Measurements from ENCODE around the gene KDF1. TPM values are rescaled to one million over a fixed set of nuclear protein-coding genes. Genes with fewer than 3 reads are reported as not detected.
A peak's percentile ranks its signal among the peaks of the same experiment; 100 is the strongest.
"Not testable (repeated sequence)": the region's sequence is repeated elsewhere in the genome, so short reads cannot be mapped to it uniquely, and the experiment has no call there.

The KDF1 gene
- total RNA-seq, 1 donor, result not detected

DNA sequence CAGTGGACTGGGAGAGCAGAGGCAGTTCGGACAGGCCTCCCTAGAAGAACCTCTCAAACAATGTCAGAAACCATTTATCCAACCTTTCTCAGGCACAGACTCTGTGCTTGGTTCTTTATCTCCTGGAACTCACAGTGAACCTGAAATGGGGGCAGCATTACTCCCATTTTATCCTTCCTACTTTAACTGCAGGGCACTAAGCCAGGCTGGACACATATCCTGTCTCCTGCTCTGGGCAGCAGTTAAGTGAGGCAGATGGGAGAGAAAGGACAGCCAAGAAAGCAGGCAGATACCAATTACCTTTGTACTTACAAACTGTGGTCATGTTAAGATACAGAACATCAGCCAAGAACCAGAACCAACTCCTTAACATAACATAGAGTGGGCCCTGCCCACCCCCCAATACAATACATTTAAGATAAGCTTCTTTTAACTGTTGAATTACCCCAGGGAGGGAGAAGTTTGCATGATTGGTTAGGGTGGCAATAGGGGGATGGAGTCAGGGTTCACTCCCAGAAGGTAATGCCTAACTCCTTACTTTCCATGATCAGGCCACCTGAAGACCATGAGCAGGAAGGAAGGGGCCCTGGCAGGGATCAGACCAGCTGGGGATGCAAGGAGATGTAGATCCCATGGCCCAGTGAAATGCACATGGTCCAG is 10.9 kb downstream of the KDF1 start:
- TF ChIP-seq, protein P1, sequence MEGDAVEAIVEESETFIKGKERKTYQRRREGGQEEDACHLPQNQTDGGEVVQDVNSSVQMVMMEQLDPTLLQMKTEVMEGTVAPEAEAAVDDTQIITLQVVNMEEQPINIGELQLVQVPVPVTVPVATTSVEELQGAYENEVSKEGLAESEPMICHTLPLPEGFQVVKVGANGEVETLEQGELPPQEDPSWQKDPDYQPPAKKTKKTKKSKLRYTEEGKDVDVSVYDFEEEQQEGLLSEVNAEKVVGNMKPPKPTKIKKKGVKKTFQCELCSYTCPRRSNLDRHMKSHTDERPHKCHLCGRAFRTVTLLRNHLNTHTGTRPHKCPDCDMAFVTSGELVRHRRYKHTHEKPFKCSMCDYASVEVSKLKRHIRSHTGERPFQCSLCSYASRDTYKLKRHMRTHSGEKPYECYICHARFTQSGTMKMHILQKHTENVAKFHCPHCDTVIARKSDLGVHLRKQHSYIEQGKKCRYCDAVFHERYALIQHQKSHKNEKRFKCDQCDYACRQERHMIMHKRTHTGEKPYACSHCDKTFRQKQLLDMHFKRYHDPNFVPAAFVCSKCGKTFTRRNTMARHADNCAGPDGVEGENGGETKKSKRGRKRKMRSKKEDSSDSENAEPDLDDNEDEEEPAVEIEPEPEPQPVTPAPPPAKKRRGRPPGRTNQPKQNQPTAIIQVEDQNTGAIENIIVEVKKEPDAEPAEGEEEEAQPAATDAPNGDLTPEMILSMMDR (IDR thresholded peaks at IDR 0.05; ENCODE audit: insufficient read depth, low read length), result no peak
- peak; percentile 38 for DNase-seq (ENCODE audit: low read depth)
- no peak overlapping the region for H3K4me3 ChIP-seq (ENCODE audit: low read depth, low read length)

DNA sequence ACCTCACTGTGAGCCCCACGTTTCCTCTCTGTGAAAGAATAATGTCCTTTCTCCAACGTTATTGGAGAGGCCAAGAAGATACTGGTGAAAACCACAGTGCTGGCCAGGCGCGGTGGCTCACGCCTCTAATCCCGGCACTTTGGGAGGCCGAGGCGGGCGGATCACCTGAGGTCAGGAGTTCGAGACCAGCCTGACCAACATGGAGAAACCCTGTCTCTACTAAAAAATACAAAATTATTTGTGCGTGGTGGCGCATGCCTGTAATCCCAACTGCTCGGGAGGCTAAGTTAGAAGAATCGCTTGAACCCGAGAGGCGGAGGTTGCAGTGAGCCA is 11.6 kb downstream of the KDF1 start:
- not testable (repeated sequence) for H3K4me3 ChIP-seq (ENCODE audit: low read depth, low read length); DNase-seq (ENCODE audit: low read depth)

- no peak for DNase-seq (ENCODE audit: low read depth)
- TF ChIP-seq, protein P1 (IDR thresholded peaks at IDR 0.05; ENCODE audit: insufficient read depth, low read length), result no peak
Observed at GRCh38 chr1:26946270-26946669, 14.0 kb downstream of the KDF1 start.

GRCh38 chr1:26945728-26946127 is 14.5 kb downstream of the KDF1 start:
- TF ChIP-seq, protein P1 (IDR thresholded peaks at IDR 0.05; ENCODE audit: insufficient read depth, low read length), result no peak
- DNase-seq (ENCODE audit: low read depth), result no peak
- no peak overlapping the region for H3K4me3 ChIP-seq (ENCODE audit: low read depth, low read length)

More at GRCh38 chr1:26946270-26946669, 14.0 kb downstream of the KDF1 start:
- H3K4me3 ChIP-seq (ENCODE audit: low read depth, low read length), result no peak overlapping the region

- no peak for DNase-seq (ENCODE audit: low read depth)
- H3K4me3 ChIP-seq (ENCODE audit: low read depth, low read length), result no peak overlapping the region
- TF ChIP-seq, protein P1 (IDR thresholded peaks at IDR 0.05; ENCODE audit: insufficient read depth, low read length), result no peak
Observed at GRCh38 chr1:26945138-26945537, 15.1 kb downstream of the KDF1 start.

- TF ChIP-seq, protein P1 (IDR thresholded peaks at IDR 0.05; ENCODE audit: insufficient read depth, low read length), result no peak
- H3K4me3 ChIP-seq (ENCODE audit: low read depth, low read length), result no peak overlapping the region
- DNase-seq (ENCODE audit: low read depth), result no peak
Observed at GRCh38 chr1:26942656-26943055, 17.6 kb downstream of the KDF1 start.

DNA sequence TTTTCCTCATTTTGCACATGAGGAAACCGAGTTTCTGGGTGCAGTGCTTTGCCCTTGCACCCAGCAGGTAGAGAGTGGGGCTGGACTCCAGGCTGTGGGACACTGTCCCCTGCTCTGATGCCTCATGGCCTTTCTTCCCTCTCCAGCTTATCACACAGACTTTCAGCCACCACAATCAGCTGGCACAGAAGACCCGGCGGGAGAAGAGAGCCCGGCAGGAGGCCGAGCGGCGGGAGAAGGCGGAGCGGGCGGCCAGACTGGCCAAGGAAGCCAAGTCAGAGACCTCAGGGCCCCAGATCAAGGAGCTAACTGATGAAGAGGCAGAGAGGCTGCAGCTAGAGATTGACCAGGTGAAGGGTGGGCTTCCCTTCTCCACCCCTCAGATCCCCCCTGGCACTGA is 19.0 kb downstream of the KDF1 start:
- no peak overlapping the region for H3K4me3 ChIP-seq (ENCODE audit: low read depth, low read length)
- no peak for DNase-seq (ENCODE audit: low read depth)
- TF ChIP-seq, protein P1 (IDR thresholded peaks at IDR 0.05; ENCODE audit: insufficient read depth, low read length), result no peak
